Left forelimb (tissue), 1 donor: Measurements from ENCODE around the gene AUTS2.
"Not testable (repeated sequence)": the region's sequence is repeated elsewhere in the genome, so short reads cannot be mapped to it uniquely, and the experiment has no call there.

Experiments
- DNase-seq: peaks from one replicate; pipeline ENCODE4 v3.0.0-alpha.2; 2018; ENCODE audit warnings: low spot score

AUTS2 gene

DNA sequence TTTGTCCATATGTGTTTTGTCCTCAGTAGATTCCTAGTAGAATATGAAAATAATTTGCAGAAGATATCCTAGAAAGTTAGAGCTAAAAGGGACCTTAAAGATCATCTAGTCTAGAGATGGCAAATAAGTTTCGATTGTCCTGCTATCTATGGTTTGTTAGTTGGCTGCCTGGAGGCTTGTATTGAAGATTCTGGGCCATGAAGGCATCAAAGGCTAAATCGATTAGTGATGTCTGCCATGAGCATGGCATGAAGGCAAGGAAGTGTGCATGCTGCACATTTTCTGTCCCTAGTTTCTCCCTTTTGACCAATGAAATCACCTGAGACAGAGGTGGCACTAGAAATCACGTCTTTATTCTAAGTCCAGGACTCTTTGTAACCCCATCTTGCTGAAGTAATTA, 979.9 kb downstream of the AUTS2 start:
- DNase-seq = no peak

DNA sequence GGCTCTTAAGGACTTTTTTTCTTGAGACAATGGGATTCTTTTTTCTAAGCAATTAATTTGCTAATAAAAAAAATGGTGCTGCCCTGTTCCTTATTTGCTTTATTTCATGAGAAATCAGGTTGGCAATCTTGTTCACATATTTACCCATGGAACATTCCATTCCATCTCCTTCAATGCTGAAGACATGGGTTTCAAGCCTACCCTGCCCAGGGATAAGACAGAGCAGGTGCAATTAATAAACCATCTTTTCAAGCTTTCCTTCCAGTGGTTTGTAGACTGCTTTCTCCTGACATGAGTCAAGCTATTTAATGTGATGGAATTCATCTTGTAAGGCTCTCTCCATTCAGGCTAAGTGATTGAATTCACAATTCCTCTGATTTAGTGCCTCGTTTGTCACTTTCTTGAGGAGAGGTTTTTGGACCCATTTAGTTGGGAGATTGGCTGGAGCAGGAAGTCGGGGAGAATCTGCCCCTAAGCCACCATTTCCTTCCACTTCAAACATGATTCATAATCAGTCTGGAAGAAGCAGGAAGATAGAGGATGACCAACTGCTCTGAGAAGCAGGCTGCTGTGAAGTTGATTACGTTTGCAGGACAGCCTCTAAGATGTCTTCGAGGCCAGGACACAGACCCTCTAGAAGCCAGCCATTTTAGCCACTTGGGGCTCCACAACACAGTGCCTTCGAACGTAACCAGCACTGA, 981.3 kb downstream of the AUTS2 start:
- DNase-seq = no peak

DNA sequence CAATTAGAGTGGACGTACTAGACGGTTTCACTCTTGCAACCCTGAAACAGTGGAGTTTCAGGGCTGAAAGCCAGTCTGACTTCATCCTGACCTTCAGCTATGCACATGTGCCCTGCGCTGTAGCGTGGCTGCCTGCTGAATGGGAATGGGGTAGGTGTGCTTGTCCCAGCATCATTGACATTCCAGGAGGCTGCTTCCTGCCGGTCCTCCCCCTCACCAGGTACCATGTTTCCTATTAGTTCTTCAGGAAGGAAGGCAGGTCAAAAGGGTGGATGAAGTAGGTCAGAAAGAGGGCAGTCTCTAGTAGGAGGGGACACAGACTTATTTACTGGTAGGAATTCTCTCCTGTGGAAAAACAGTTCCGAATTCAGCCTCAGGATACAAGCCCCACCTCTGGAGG, 981.9 kb downstream of the AUTS2 start:
- no peak for DNase-seq

DNA sequence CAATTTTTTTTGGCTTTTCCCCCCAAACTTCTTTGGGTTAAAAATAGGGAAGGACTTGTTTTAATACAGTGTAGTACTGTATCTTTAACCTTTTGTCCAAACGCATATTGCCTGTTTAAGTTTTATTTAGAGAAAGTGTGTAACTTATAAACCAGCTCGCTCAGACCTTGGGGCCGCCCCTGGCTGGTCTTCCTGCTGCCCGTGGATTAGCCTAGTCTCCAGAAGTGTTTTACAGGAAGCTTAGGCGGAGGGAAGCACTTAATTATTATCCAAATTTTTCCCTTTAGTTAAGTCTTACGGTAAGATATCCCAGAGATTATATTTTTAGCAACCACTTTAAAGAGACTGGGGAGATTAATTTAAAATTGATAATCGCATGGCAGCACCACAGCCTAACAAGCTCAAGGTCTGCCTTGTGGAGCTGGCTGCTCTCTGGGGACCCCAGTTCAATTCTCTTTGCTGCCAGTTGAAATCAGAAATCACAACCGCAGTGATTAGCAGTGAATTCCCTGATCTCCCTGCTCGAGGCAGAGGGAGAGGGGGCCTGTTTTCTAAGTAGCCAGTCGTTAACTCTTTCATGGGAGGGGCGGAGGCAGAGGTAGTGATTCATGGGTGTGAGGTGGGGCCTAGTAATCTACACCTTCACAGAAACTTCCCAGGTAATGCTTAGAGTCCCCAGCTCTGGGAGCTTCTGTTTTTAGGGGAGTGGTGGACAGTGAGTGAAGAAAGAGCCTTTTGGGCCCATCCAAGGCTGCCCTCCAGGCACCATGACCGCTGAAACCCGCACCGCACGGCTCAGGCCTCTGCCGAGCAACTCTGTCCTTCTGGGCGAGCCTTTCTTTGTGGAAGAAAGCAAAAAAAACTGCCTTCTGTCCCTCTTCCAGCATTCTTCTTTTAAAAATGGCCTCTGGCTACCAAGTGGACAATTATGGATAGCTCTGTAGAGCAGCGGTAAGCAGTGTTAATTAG, 984.9 kb downstream of the AUTS2 start:
- no peak for DNase-seq

DNA sequence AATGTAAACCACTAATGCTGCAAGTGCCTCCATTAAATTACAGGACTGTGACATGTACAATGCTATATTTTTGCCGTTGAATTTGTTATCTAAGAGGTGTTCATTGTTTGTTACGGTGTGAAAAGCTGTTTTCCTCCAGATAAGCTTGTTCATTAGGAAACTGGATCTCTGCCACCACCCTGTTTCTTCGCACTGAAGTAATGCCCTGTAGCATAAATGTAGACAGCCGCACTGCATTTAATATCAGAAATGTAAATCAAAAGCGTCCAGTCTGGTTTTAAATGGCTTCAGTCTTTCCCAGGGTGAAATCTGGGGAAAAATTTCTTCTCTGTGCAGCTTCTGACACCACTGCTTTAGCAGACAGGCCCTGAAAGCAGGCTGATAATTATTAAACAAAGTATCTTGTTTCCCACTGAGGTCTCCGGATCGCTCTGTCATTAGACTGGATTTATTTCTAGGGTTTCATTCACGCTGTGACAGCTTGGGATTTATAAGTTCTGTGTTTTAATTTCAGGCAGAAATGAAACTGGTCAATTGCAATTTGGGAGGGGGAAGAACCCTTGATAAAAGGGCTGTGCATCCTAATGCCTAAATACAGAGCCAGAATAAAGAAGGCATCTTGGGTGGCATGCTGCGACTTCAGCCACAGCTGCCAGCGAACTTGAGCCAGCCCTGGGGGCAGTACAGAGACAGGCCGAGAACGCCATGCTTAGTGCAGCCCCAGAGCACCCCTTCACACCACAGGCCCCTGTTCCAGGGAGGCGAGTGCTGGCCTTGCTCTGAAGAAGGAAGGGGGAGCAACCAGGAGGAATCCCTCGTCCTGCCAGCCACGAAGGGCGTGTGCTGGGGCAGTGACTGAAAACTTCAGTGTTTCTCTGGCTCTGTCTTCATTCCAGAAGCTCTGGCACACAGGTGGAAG, 985.9 kb downstream of the AUTS2 start:
- DNase-seq = no peak

DNA sequence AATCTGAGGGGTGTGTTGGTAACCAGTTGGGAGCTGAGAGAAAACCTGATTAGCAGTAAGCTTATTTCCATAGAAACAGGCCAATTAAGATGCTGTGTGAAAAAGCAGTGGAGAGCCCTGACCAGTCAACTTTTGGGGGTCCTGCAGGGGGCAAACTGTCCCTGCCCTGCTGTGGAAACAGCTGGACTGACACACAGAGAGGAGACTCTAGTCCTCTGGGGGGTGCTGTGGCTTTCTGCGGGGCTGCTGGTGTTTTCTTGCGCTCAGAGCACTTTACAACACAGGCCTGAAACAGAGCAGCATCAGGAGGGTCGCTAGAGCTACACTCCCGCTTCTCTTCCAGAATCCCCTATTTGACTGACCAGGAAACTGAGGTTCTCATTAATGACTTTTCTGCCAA, 986.8 kb downstream of the AUTS2 start:
- DNase-seq = no peak

DNA sequence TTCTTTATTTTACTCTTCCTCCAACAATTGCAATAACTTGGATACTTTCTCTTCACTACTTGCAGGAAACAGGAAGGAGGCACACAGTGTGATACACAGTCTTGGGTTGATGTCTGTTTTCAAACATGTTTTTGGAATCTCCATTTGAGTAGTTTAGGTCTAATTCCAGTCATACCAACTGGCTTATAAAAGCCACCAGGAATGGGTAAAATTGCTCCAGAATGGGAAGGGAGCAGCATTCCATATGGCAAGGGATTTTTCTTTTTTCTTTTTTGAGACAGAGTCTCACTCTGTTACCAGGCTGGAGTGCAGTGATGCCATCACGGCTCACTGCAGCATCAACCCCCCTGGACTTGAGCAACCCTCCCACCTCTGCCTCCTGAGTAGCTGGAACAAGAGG, 988.5 kb downstream of the AUTS2 start:
- DNase-seq = no peak

DNA sequence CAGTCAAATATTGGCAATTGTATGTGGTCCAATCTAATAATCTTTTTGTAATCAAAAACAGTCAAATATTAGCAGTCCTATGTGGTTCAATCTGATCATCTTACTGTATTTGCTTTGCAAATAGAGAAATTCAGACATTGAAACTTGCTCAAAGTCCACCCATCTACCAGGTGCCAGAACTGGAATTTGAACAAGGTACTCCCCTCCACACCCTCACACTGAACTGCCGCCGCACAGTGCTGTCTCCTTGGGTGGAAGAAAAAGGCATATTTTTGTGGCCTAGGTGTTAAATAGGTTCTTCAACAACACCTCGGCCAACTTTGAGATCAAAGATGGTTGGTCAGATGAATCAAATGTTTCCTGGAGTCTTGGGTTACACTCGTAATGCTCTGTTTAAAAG, 989.5 kb downstream of the AUTS2 start:
- DNase-seq = no peak

DNA sequence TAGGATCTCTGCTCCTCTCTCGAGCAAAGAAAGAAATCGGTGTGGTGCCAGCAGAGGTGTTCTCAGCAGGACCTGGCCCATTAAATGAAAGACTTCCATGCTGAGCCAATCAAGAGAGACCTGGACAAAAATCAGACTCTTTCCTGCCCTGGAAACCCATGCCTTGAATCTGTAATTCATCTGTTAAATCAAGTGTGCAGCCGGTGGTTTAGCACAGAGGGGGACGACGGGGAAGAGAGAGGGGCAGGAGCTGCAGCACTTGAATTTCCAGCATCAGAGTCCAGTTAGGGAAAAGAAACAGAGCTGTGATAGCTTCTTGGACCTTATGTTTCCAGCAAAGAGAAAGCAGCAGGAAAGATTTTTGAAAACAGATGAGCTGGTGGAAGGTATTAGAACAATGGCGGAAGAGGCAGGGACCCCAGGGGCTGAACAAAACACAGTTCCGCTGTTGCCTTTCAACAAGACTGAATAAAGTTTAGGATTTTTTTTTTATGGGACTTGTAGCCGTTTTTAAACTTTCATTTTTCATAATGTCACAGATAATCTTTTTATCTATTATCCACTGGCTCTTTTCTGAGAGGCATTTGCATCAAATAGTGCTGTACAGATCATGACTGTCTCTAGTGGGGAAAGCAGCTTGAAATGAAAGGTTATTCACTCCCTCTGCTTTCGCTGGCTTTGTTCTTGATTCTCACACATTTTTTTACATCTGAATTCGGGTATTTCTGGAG, 990.1 kb downstream of the AUTS2 start:
- DNase-seq = no peak

DNA sequence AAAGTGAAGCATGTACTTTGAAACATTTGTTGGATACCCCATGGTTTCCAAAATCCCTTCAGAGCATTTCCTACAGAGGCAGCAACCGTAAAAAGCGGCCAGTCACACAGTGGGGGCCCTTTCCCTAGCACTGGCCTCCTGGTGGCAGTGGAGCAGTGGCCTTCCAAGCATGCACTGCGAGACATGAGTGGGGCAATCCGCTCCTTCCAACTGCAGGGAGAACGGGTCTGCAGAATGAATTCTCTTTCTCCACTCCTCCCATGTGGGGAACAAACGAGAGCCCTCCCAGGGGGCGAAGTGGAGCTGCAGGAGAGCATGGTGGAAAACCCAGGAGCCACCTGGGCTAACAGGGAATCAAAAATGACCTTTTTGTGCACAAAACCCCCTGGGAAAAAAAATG, 990.7 kb downstream of the AUTS2 start:
- no peak for DNase-seq

DNA sequence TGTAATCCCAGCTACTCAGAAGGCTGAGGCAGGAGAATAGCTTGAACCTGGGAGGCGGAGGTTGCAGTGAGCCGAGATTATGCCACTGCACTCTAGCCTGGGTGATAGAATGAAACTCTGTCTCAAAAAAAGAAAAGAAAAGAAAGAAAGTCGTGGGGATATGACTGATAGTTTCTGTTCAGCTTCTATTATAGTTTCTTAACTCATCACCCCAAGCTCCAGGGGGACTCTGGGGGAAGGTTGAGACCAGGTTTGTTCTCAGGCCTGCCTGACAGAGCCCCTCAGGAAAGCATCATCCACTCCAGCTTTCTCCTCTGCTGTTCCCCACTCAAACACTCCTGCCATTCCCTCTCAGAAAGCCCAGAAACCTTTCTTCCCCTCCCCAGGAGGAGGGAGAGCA, 991.3 kb downstream of the AUTS2 start:
- no peak for DNase-seq

DNA sequence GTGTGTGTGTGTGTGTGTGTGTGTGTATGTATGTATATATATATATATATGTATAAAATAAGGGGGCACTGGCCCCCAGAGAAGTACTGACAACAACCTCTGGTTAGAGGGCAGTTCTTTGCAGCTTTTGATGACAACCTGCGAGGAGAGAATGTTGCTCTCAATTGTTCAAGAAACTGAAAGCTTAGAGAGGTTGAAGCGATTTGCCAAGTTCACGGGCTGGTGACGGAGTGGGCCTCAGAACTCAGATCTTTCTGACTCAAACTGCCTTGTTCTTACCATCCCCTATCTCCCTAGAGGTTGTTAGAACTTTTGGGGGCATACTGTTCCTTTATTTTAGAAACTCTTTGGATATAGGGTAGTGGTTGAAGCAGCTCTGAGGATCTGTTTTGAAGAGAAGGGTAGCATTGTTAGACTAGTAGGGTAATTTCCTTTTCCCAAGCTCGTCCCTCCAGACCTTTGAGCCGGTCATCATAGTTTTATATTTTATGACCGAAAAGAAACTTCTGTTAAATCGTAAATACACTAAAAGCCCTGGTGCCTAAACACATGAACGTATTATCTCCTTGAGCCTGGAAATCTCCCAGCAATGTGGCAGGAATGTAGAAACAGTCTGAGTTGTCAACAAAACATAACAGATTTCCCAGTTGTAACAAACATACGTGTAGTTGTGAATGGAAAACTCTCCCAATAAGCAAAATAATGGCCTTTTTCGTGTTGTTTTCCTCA, 992.0 kb downstream of the AUTS2 start:
- no peak for DNase-seq

DNA sequence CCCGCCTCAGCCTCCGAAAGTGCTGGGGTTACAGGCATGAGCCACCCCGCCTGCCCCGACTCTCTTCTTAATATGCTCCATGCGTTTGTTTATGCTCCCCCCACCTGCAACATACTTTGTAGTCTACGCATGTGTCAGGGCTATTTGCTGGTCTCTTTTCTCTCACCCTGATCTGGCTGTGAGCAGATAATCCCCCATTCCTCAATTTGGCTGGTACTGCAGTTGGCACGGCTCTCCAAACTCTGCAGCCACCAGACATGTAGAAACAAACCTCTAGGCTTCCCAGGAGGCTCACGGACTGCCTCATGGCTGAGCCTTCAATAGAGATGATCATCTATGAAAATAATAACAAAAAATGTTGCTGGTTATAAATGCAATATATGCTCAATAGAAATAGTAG, 993.4 kb downstream of the AUTS2 start:
- DNase-seq = no peak

DNA sequence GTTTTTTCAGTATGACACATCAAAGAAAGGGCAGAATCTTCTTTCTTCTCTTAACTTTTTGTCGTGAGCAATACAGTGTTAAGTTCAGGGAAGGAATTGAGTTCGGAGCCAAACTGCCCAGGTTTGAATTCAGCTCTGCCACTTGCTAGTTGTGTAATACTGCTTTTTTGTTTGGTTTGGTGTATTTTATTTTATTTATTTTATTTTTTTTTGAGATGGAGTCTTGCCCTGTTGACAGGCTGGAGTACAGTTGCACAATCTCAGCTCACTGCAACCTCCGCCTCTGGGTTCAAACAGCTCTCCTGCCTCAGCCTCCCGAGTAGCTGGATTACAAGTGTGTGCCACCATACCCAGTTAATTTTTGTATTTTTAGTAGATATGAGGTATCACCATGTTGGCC, 993.9 kb downstream of the AUTS2 start:
- no peak for DNase-seq

DNA sequence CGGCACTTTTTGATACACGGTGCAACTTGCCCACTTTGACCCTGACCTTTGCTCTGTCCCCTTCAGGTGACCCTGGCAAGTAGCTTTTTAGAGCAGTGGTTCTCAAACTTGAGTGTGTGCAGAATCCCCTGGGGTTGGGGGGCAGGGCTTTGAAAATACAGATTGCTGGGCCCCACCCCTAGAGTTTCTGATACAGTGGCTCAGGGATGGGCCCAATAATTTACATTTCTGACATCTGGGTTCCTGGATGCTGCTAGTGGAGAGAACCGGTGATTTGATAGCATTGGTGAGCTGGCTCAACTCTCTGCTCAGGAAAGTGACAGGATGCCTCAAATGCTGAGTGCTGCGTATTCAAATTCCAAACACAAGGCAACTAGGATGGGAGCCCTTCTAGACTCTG, 995.9 kb downstream of the AUTS2 start:
- no peak for DNase-seq

DNA sequence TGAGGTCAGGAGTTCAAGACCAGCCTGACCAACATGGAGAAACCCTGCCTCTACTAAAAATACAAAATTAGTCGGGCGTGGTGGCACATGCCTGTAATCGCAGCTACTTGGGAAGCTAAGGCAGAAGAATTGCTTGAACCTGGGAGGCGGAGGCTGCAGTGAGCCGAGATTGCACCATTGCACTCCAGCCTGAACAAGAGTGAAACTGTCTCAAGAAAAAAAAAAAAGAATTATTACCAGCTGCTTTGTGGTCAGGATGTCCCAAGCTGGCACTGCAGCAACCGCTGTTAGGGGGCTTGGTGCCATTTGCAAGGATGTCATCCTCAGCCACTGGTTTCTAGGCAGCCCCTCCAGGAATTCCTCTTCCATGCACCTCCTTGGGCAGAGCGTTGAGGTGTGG, 996.6 kb downstream of the AUTS2 start:
- DNase-seq = not testable (repeated sequence)

DNA sequence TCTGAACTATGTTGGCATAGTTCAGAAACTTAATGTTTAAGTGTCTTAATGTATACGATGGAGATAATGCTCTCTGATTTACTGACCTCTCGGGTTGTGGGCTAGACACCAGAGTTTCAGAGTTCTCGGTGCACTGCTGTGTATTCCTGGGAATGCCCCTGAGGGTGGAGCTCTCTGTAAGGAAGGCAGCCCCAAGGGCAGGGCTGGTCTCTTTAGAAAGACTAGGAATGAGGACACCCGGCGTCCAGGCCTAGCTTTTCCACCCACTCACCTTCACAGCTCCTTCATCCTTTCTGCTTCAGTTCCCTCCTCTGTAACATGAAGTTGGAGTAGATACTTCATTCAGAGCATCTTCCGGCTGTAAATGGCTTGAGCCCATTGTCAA, 997.1 kb downstream of the AUTS2 start:
- no peak for DNase-seq

DNA sequence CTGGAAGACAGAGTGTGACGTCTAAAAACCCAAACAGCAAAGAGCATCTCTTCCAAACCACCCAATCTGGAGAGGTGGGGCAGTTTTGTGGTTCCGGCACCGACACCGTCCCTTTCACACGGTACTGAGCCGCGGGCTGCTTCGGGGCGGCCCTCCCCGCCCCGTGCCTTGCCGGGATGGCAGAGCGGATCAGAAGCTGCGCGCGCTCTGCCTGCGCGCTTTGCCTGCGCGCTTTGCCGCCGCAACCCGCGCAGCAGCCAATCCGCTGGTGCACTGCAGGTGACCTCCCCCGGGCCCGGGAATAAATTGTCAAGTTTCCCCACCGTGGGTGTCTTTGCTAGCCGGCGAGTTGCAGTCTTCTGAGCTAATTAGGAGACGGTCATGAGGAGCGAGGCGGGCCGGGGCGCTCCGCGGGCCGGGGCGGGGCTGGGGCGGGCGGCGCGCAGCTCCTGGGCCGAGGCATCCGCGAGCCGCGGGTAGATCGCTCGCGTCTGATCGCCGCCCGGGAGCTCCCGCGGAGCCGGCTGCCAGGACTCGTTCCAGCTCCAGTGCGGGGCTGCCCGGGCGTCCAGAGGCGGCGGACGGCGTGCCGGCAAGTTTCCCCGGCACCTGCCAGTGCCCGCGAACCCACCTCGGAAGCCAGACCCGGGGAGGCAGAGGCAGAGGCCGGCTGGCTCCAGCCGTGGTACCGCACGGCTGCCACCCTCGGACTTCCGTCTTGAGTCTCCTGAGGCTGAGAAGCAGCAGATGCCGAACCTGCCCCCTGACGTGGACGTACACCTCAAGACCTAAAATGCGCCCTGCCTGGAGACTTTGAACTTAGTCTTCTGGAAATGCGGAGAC, 997.7 kb downstream of the AUTS2 start:
- no peak for DNase-seq

DNA sequence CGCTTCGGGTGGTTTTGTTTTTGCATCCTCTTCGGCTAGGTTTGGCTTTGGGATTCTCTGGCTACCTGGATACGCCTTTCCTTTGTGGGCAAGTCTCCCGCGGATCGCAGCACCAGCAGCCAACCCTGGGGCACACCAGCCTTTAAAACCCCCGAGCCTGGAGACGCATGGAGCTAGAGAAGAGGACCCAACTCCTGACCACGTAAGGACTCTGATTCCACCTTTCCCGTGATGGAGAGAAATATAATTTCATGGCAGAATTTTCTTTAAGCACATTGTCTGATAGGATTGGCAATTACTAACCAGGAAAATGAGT, 998.3 kb downstream of the AUTS2 start:
- DNase-seq = no peak

DNA sequence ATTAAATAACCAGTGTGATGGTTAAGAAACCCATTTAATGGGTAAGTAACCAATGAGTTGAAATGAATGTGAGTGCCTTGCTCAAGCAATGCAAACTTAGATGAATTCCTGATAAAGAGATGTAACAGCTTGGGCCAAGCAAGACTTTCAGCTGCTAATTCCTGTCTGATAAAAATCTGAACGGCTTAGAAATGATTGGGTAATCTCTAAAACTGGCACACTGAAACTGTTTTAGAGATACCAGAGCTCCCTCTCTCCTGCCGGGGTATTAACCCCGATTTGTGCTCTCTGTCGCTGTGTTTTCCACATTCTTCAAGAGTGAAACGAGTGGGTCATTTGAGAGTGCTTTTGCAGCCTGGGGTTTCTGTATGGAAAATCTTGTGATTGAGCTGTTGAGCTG, 998.8 kb downstream of the AUTS2 start:
- DNase-seq = no peak
